Measurements from ENCODE around the gene YTHDC1.

GRCh38 chr4:68283095-68283494, 66.8 kb downstream of the YTHDC1 start:
- TF ChIP-seq CTCF (IDR thresholded peaks at IDR 0.05) (no peak), POLR2A (IDR thresholded peaks at IDR 0.05) (no peak)
